Vagina (tissue), 2 donors: ENCODE data around the gene AGAP5. TPM values are rescaled to one million over a fixed set of nuclear protein-coding genes. Genes with fewer than 3 reads are reported as not detected.
"Not testable (repeated sequence)": the region's sequence is repeated elsewhere in the genome, so short reads cannot be mapped to it uniquely, and the experiment has no call there.

ENCODE experiments used
- DNase-seq, 2 donors: peaks; one replicate each; pipeline ENCODE4 v3.0.0-alpha.2; 2017; ENCODE audit errors: extremely low spot score in 2 of 2
- H3K27ac ChIP-seq: fragments of 200-600 bp; sonication (generic); one replicate; pipeline ENCODE4 v1.5.1; 2019
- H3K27me3 ChIP-seq: fragments of 200-600 bp; sonication (generic); one replicate; pipeline ENCODE4 v1.5.1; 2019
- H3K36me3 ChIP-seq, 2 donors: fragments of 200-600 bp; sonication (generic); one replicate each; pipeline ENCODE4 v1.5.1; 2017 to 2019
- H3K4me1 ChIP-seq: fragments of 200-600 bp; sonication (generic); one replicate; pipeline ENCODE4 v1.5.1; 2019
- H3K4me3 ChIP-seq, 2 donors: fragments of 200-600 bp; sonication (generic); 1 replicate in 1 of 2; 2 replicates in 1 of 2; pipeline ENCODE4 v1.5.1; 2016 to 2019
- H3K9me3 ChIP-seq: fragments of 200-600 bp; sonication (generic); one replicate; pipeline ENCODE4 v1.5.1; 2019
- CTCF ChIP-seq, 3 experiments: fragments of 450-650 bp in 2 of 3; fragments of 200-600 bp in 1 of 3; sonication (generic) in 1 of 3; IDR thresholded peaks; one replicate each; pipeline ENCODE4 v1.5.1; 2017 to 2019; ENCODE audit warnings: antibody characterized with exemption in 3 of 3, mild to moderate bottlenecking in 2 of 3, moderate library complexity in 2 of 3
- POLR2A ChIP-seq, 2 donors: fragments of 450-650 bp; IDR thresholded peaks; one replicate each; pipeline ENCODE4 v1.6.1; 2017; ENCODE audit warnings: antibody characterized with exemption in 2 of 2, mild to moderate bottlenecking in 2 of 2, moderate library complexity in 2 of 2
- POLR2AphosphoS5 ChIP-seq, 2 donors: sonication (generic); formaldehyde crosslinking; IDR thresholded peaks; one replicate each; pipeline ENCODE4 v1.9.0; 2017; ENCODE audit warnings: antibody characterized with exemption in 2 of 2, mild to moderate bottlenecking in 2 of 2, low read depth in 1 of 2; ENCODE audit not compliant: insufficient read depth in 1 of 2
- intact Hi-C: fragments of 100-400 bp; cut with DNase I; formaldehyde crosslinking; loops from one replicate; pipeline ENCODE4 v1.15.1; 2023
- total RNA-seq: library from RNA; depleted of rRNA; stranded (reverse); fragments of >200 nt; gene quantifications from one replicate; pipeline ENCODE4 v1.2.3, GENCODE V29; 2016

The AGAP5 gene
- total RNA-seq, 1 donor from 2014 or later = 5.4 TPM

- intact Hi-C loops = no loop called here
- H3K4me3 ChIP-seq = no peak overlapping the region
- no peaks in the 10 kb centered on the region for H3K4me1 ChIP-seq
- H3K27me3 ChIP-seq = no peaks in the 10 kb centered on the region
- no peak overlapping the region for H3K27ac ChIP-seq
- H3K36me3 ChIP-seq = peaks cover 0 to 54% of the 10 kb centered on the region in 2 donors
- no peak for TF ChIP-seq POLR2A (IDR thresholded peaks at IDR 0.05)
- no peak for TF ChIP-seq POLR2AphosphoS5 (IDR thresholded peaks at IDR 0.05; ENCODE audit: insufficient read depth in 1 of 2, low read depth in 1 of 2)
- no peak for TF ChIP-seq CTCF (IDR thresholded peaks at IDR 0.05)
- H3K9me3 ChIP-seq = no peaks in the 10 kb centered on the region
- DNase-seq = no peak
Measured at GRCh38 chr10:73717556-73717955, 19.6 kb upstream of the AGAP5 start.

- no peaks in the 10 kb centered on the region for H3K4me1 ChIP-seq
- no peaks in the 10 kb centered on the region for H3K27me3 ChIP-seq
- no peaks in the 10 kb centered on the region for H3K9me3 ChIP-seq
- H3K36me3 ChIP-seq = peaks cover 0 to 54% of the 10 kb centered on the region in 2 donors
- intact Hi-C loops = no loop called here
- TF ChIP-seq POLR2AphosphoS5 (IDR thresholded peaks at IDR 0.05; ENCODE audit: insufficient read depth in 1 of 2, low read depth in 1 of 2) (no peak), CTCF (IDR thresholded peaks at IDR 0.05) (no peak), POLR2A (IDR thresholded peaks at IDR 0.05) (no peak)
- H3K27ac ChIP-seq = no peak overlapping the region
- DNase-seq = no peak
- H3K4me3 ChIP-seq = no peak overlapping the region
Measured at GRCh38 chr10:73716251-73716650, 18.3 kb upstream of the AGAP5 start.

GRCh38 chr10:73715179-73716156 lies 17.6 kb upstream of the AGAP5 start:
- H3K4me1 ChIP-seq, H3K27me3 ChIP-seq, H3K4me3 ChIP-seq, H3K27ac ChIP-seq, H3K9me3 ChIP-seq, DNase-seq, intact Hi-C loops: not testable (repeated sequence)
- peaks cover 0 to 46% of the 10 kb centered on the region in 2 donors for H3K36me3 ChIP-seq

GRCh38 chr10:73714483-73714882 lies 16.6 kb upstream of the AGAP5 start:
- H3K27me3 ChIP-seq, DNase-seq, H3K4me1 ChIP-seq, H3K27ac ChIP-seq, H3K4me3 ChIP-seq, intact Hi-C loops, H3K9me3 ChIP-seq: not testable (repeated sequence)
- H3K36me3 ChIP-seq = peaks cover 0 to 37% of the 10 kb centered on the region in 2 donors

GRCh38 chr10:73713912-73714311 lies 16.0 kb upstream of the AGAP5 start:
- H3K27me3 ChIP-seq, H3K4me1 ChIP-seq, H3K9me3 ChIP-seq, H3K4me3 ChIP-seq, intact Hi-C loops, H3K27ac ChIP-seq, DNase-seq: not testable (repeated sequence)
- H3K36me3 ChIP-seq = peaks cover 0 to 34% of the 10 kb centered on the region in 2 donors

- intact Hi-C loops, H3K9me3 ChIP-seq, H3K4me3 ChIP-seq, H3K27me3 ChIP-seq, DNase-seq, H3K4me1 ChIP-seq, H3K27ac ChIP-seq: not testable (repeated sequence)
- peaks cover 0 to 13% of the 10 kb centered on the region in 2 donors for H3K36me3 ChIP-seq
Measured at GRCh38 chr10:73711683-73712082, 13.8 kb upstream of the AGAP5 start.

GRCh38 chr10:73708122-73708521 lies 10.2 kb upstream of the AGAP5 start:
- intact Hi-C loops, H3K36me3 ChIP-seq, H3K27ac ChIP-seq, H3K27me3 ChIP-seq, H3K4me3 ChIP-seq, H3K4me1 ChIP-seq, H3K9me3 ChIP-seq, DNase-seq: not testable (repeated sequence)

- DNase-seq, H3K4me3 ChIP-seq, H3K36me3 ChIP-seq, H3K4me1 ChIP-seq, H3K27ac ChIP-seq, intact Hi-C loops, H3K27me3 ChIP-seq, H3K9me3 ChIP-seq: not testable (repeated sequence)
Measured at GRCh38 chr10:73707628-73708027, 9.7 kb upstream of the AGAP5 start.

- intact Hi-C loops, H3K36me3 ChIP-seq, H3K9me3 ChIP-seq, H3K4me1 ChIP-seq, H3K27ac ChIP-seq, H3K4me3 ChIP-seq, DNase-seq, H3K27me3 ChIP-seq: not testable (repeated sequence)
Measured at GRCh38 chr10:73706488-73706887, 8.6 kb upstream of the AGAP5 start.

- intact Hi-C loops, H3K9me3 ChIP-seq, H3K27me3 ChIP-seq, H3K27ac ChIP-seq, H3K36me3 ChIP-seq, H3K4me1 ChIP-seq, H3K4me3 ChIP-seq, DNase-seq: not testable (repeated sequence)
Measured at GRCh38 chr10:73705506-73706072, 7.7 kb upstream of the AGAP5 start.

GRCh38 chr10:73703924-73704323 lies 6.0 kb upstream of the AGAP5 start:
- DNase-seq = not testable (repeated sequence)

More at GRCh38 chr10:73703924-73704323, 6.0 kb upstream of the AGAP5 start:
- H3K27ac ChIP-seq, H3K4me1 ChIP-seq, H3K36me3 ChIP-seq, intact Hi-C loops, H3K4me3 ChIP-seq, H3K27me3 ChIP-seq, H3K9me3 ChIP-seq: not testable (repeated sequence)
